Right ventricle myocardium inferior (tissue), 1 donor: Measurements from ENCODE around the gene AXDND1. TPM values are rescaled to one million over a fixed set of nuclear protein-coding genes. Genes with fewer than 3 reads are reported as not detected.
"Not testable (repeated sequence)": the region's sequence is repeated elsewhere in the genome, so short reads cannot be mapped to it uniquely, and the experiment has no call there.

ENCODE experiments used
- ATAC-seq: fragments of 200-7000 bp; cut with Tn5 transposase; one replicate; pipeline ENCODE4 v1.9.1; 2020; ENCODE audit warnings: mild to moderate bottlenecking, moderate library complexity
- DNase-seq: peaks from one replicate; pipeline ENCODE4 v3.0.0; 2021; ENCODE audit errors: missing footprints
- intact Hi-C: fragments of 100-400 bp; cut with DNase I; formaldehyde crosslinking; loops from one replicate; pipeline ENCODE4 v1.11.0; 2022
- total RNA-seq: library from RNA; stranded (reverse); fragmentation: NEBNext Ultra II Directional; extraction: Animal tissue kit (Norgen Biotek cat#: 25700); gene quantifications from one replicate; pipeline ENCODE4 v1.2.1, GENCODE V29; 2021
- donor health status: DM: no; HTN: yes; CAD: no; lungs with severe emphysema.

AXDND1 gene
- total RNA-seq, 1 donor from 2014 or later: not detected

DNA sequence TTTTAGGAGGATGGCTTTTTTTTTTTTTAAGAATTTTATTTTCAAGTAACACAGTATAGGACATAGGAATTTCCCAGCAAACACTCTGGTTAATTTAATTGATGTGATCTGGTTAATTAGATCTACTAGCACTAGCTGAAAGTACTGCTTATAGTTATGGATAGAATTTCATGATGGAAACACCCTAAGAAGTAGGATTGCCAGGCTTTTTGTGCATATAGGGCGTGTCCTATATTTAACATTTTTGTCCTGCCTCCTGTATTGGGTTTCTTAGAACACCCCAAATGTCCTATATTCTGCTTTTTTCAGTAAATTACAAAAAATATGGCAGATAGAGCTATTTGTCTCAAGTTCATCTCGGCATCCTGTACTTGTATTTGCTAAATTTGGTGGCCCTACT is 13.5 kb upstream of the AXDND1 start:
- DNase-seq: no peak
- ATAC-seq: no peak
- intact Hi-C loops: no loop called here

DNA sequence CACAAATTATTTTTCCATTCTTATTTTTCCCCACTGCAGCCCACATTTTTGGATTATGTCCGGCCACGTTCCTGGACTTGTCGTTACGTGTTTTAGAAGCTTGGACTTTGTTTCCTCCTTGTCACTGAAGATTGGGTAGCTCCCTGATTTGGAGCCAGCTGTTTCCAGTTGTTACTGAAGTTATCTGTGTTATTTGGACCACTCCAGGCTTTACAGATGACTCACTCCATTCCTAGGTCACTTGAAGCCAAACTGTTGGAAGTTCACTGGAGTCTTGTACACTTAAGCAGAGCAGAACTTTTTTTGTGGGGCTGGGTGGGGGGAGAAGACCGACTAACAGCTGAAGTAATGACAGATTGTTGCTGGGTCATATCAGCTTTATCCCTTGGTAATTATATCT is 12.2 kb upstream of the AXDND1 start:
- intact Hi-C loops: no loop called here
- DNase-seq (no peak), ATAC-seq (peak; percentile 99)

DNA sequence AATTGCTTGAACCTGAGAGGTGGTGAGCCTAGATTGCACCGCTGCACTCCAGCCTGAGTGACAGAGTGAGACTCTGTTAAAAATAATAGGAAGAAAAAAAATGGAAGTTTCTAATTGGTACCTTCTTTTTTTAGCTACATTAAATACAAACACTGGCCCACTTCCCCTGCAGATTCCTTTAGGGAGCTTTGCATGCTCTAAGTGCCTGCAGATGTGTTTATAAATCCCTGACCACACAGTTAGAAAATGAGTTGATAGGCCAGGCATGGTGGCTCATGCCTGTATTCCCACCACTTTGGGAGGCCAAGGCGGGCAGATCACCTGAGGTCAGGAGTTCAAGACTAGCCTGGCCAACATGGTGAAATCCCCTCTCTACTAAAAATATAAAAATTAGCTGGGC is 4.1 kb upstream of the AXDND1 start:
- ATAC-seq, DNase-seq, intact Hi-C loops: not testable (repeated sequence)

DNA sequence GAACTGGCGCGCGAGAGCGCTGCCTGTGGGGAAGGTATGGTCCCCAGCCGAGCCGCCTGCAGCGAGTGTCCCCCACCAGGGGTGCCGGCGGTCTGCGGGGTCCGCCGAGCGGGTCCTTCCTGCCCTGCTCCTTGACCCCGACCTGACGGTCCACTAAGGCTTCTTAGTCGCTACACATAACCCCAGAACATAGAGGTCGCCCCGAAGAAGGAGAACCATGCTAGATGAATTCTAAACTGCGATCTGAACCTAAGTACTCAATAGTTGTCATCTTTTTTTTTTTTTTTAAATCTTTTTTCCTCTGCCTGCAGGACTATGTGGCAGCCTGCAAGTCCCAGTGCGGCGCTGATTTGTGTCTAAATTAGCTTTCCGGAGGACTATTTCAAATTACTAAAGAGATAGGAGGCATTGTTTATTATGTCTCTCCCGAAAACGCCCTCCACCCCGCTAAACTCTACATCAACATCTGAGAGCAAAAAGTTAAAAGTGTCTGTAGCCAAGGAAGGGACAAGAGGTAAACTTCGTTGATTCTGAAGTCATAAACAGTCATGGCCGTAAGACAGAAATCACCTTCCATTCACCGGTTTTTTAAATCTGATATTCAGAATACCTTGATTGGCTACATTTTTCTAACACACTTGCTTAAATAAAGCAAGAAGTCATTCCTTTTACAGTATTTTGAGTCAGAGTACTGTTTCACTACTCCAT is 476 bp downstream of the AXDND1 start:
- no peak for DNase-seq
- intact Hi-C loops: loop anchor here (5.0 kb wide), 1 partner anchor 74 kb away; the partner anchor contains the start of gene SOAT1
- no peak for ATAC-seq

DNA sequence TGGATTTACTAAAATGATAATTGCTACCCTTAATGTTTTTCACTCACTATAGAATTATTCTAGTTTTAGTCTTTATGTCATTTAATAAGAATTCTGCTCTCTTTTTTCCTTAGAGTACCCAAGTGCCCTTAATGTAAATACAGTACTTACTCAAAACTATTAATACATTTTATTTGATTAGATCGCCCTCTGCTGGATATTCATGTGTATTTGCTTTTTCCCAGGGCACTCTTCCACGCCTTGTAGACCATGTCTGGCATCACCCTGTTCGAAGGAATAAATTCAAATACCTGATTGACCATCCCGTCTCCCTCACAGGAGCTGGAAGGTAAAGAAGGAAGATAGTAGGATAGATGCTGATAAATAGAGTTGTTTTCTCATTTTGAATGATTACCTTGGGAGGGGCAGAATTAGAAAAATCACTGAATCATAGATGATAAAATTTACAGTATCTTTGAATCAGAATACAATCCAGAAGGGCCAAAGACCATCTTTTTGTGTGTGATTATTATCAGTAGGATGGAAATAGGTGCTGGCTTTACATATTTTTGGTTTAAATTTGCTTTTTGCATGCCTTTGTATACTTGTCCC is 4.1 kb downstream of the AXDND1 start:
- DNase-seq: no peak
- intact Hi-C loops: loop anchor here (2.0 to 5.0 kb wide), 3 partner anchors 78 to 289 kb away; partner anchors contain the start of gene SOAT1
- ATAC-seq: peak; percentile 18

DNA sequence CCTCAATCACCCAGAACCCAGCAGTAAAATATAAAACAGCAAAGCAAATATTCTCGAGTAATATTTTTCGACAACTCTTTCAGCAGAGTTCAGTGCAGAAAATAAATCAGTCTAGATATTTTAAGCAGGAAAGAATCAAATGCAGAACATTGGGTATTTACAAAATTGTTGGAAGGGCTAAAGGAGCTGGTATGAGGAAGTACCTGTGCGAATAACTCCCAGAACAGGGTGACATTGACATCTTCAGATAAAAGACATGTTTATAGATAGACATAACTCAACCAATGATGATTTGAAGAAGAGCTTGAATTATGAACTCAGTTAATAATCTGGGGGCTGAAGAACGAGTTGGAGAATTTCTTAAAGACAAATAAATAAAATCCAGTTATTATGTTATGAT is 6.4 kb downstream of the AXDND1 start:
- ATAC-seq: no peak
- intact Hi-C loops: no loop called here
- DNase-seq: no peak

DNA sequence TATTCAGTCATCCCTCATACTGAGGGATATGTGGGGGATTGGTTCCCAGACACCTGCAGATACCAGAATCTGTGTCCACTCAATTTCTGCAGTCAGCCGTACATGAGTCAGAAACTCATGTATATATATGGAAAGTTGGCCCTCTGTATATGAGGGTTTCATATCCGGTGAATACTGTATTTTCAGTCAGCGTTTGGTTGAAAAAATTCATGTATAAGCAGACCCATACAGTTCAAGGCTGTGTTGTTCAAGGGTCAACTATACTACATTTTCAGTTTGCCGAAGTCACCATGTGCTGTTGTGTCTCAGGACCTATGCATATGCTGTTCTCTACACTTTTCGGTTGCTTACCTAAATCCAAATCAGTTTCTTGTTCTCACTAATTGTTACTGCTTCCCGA is 10.5 kb downstream of the AXDND1 start:
- no peak for DNase-seq
- ATAC-seq: no peak
- intact Hi-C loops: no loop called here

DNA sequence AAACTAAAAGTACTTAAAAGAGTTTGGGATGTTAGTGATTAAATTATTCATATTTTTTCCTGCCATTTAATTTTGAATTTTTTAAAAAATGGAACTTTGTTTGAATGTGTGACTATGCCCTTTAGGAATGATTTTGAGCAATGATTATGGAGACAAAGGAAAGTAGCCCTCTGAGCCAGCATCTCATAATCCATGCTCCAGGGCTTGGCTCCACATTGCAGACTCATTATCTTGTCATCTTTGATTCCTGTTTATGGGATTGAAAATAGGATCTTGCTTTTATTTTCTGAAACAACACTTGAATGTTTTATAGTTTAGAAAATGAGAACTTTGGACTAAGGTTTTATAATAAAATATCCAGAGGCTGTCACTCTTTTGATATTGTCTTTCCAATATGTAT is 14.5 kb downstream of the AXDND1 start:
- intact Hi-C loops: no loop called here
- ATAC-seq (no peak), DNase-seq (no peak)

DNA sequence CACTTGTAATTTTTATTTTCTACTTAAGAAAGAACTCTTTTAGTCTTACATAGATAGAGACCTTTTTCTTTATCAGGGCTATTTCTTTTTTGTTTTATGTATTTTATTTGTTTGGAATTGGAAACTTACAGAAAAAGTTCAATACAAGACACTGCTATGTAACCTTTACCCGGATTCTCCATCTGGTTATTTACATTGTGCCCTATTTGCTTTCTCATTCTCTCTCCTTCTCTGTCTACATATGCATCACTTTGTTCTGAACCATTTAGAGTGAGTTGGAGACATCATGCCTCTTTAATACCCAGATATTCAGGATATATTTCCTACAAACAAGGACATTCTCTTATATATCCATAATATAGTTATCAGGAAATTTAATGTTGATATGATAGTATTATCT is 18.3 kb downstream of the AXDND1 start:
- intact Hi-C loops: no loop called here
- ATAC-seq: no peak
- no peak for DNase-seq

DNA sequence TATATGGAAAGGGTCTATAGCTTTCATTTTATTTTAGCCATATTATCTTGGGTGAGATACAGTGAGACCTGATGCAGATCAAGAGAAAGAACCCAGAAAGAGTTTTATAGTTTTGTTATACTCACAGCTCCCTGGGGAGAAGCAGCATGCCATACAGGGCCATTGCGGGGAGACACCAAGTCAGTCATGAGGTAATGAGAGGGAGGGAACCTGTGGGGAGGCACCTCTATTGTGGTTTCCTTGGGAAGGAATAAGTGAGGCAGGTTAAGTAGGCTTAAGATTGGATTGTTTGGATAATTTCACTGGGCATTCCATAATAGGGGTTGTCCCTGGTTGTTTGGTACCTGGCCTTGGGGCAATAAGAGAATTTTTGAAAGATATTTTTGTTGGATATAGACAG is 19.7 kb downstream of the AXDND1 start:
- no peak for DNase-seq
- intact Hi-C loops: no loop called here
- no peak for ATAC-seq

DNA sequence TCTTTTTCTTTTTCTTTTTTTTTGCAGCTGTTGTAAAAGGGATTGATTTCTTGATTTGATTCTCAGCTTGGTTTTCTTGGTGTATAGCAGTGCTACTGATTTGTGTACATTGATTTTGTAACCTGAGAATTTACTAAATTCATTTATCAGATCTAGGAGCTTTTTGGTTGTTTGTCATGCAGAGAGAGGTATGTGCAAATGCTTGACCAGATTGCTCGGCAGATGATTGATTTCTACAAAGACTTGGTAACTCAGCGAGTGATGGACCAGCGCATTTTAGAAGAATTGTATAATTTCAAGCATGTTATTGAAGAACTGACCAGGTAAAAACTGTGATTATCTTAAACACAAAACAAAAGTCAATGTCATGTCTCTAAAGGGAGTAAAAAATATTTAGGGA is 27.9 kb downstream of the AXDND1 start:
- DNase-seq (no peak), ATAC-seq (no peak)
- intact Hi-C loops: no loop called here

DNA sequence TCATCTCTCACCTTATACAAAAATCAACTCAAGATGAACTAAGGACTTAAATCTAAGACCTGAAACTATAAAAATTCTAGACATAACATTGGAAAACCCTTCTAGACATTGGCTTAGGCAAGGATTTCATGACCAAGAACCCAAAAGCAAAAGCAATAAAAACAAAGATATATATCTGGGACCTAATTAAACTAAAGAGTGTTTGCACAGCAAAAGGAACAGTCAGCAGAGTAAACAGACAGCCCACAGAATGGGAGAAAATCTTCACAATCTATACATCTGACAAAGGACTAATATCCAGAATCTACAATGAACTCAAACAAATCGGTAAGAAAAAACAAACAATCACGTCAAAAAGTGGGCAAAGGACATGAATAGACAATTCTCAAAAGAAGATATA is 33.6 kb downstream of the AXDND1 start:
- intact Hi-C loops: not testable (repeated sequence)

DNA sequence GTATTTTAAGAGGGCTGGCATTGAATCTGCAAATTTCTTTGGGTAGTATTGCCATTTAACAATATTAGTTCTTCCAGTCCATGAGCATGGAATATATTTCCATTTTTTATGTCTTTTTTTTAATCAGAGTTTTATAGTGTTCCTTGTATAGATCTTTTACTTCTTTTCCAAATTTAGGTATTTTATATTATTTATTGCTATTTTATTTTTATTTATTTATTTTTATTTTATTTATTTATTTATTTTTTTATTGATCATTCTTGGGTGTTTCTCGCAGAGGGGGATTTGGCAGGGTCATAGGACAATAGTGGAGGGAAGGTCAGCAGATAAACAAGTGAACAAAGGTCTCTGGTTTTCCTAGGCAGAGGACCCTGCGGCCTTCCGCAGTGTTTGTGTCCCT is 52.0 kb downstream of the AXDND1 start:
- ATAC-seq, DNase-seq, intact Hi-C loops: not testable (repeated sequence)

More for the DNA sequence above, 33.6 kb downstream of the AXDND1 start:
- not testable (repeated sequence) for ATAC-seq, DNase-seq

DNA sequence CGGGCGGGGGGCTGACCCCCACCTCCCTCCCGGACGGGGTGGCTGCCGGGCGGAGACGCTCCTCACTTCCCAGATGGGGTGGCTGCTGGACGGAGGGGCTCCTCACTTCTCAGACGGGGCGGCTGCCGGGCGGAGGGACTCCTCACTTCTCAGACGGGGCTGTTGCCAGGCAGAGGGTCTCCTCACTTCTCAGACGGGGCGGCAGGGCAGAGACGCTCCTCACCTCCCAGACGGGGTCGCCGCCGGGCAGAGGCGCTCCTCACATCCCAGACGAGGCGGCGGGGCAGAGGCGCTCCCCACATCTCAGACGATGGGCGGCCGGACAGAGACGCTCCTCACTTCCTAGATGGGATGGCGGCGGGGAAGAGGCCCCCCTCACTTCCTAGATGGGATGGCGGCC is 52.9 kb downstream of the AXDND1 start:
- ATAC-seq, DNase-seq, intact Hi-C loops: not testable (repeated sequence)

DNA sequence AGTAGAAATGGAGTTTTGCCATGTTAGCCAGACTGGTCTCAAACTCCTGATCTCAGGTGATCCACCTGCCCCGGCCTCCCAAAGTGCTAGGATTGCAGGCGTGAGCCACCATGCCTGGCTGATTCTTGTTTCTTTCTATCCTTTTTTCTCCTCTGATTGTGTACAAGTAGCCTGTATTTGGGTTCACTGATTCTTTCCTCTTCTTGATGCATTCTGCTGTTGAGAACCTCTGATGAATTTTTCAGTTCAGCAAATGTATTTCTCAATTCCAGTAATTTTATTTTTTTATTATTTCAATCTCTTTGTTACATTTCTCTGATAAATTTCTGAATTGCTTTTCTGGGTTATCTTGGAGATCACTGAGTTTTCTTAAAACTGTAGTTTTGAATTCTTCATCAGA is 58.8 kb downstream of the AXDND1 start:
- no peak for ATAC-seq
- no peak for DNase-seq

DNA sequence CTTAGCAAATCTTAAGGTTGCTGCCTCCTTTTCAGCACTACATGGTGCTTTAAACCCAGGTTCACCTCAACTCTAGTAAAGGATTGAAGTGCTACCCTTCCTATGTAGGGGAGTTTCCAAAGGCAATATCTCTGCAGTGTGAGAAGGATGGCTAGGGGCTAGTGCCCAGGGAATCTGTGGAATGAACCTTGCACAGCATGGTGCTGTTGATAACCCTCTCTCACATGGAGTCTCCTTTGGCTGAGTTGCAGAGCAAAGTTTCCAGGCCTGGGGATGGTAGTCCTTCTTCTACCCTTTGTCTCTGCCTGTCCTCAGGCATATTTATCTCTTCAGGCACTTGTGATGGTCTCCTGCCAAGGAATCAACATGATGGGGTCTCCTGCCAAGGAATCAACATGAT is 59.4 kb downstream of the AXDND1 start:
- intact Hi-C loops: no loop called here
- no peak for ATAC-seq
- no peak for DNase-seq

More for the DNA sequence above, 58.8 kb downstream of the AXDND1 start:
- intact Hi-C loops: no loop called here

DNA sequence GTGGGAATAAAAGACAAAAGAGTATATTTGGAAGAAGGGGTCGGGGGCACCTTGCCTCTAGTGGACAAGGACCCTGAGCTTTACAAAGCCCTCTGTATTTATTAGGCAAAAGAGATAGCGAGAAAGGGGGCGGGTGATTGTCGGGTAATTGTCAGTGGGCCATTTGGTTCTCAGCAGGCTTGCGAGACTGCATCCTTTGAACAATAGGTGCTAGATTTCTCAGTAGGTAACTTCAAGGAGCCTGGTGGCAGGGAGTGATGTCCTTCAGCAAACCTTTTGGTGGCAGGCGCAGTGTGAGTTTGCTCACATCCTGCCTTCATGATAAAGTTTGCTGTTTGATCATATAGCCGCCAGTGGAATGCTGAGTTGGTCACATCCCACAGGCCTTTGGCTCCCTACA is 71.4 kb downstream of the AXDND1 start:
- intact Hi-C loops: no loop called here
- ATAC-seq (no peak), DNase-seq (peak; percentile 7)

DNA sequence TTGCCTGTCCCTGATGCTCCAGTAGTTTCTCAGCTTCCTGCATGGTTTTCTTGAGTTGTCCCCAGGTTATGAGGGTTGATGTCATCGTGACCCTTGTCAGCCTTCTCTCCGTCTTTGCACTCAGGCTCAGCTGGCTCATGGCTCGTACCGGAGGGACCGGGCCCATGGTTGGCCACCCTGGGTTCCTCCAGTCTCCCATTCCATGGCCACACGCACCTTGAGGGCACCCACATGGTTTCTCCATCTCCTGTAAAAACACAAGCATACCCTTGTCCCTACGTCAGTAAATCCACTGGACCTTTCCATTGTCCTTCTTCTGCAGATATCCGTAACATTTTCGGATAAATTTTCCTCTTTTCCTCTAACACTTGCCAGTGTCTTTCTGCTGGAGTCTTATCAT is 73.9 kb downstream of the AXDND1 start:
- ATAC-seq, intact Hi-C loops: not testable (repeated sequence)
- DNase-seq: peak; percentile 25

DNA sequence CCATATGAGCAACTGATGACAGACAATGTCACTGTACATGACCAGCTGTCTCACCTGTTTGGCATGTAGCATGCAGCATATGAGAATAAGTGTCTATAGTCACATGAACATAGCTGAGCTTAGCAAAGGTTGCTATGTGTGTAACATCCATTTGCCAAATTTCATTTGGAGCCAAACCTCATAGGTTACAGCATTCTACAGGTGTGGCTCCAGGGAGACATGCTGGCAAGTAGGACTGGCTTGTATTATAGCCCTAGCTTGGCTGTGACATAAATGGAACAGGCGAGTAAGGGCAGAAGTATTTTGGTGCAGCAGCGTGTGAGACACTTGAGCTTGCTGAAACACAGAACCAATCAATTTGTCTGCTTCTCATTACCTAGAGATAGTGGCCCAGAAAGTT is 74.5 kb downstream of the AXDND1 start:
- ATAC-seq, DNase-seq, intact Hi-C loops: not testable (repeated sequence)

DNA sequence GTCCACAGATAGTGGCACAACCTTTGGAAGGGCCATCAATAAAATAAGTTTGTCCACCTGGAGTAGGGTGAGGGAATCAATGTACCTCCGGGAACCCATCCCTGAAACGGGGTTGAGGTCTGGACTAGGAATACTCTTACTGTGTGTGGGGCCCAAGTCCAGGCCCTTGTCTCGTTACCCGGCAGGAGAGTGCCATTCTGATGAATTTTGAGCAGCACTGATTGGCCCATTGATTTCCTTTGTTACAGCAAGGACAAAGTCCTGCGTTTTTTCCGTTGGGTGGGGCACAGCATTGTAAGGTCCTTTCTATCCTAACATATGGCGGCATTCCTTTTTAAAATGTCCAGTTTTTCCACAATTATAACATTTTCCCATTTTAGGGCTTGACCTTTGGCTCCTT is 75.2 kb downstream of the AXDND1 start:
- no peak for ATAC-seq
- DNase-seq: no peak
- intact Hi-C loops: no loop called here
